Caco-2 (cell line): Measurements from ENCODE around the gene ALG5. TPM values are rescaled to one million over a fixed set of nuclear protein-coding genes. Genes with fewer than 3 reads are reported as not detected.

Experiments used
- BruUV-seq: library from RNA; stranded (reverse); fragments of 400-500 nt; replicated peaks from 2 replicates; lab custom pipeline; 2021; lab: Mats Ljungman, UMichigan
- CTCF ChIA-PET: fragments of 300-600 bp; sonication (Branson Sonifier 250); formaldehyde crosslinking; loops from one replicate; lab custom pipeline; 2022; ENCODE audit warnings: antibody characterized with exemption; lab: Charles Lee
- POLR2A ChIA-PET: fragments of 300-600 bp; sonication (Branson Sonifier 250); formaldehyde crosslinking; loops from one replicate; lab custom pipeline; 2022; ENCODE audit warnings: antibody characterized with exemption; lab: Charles Lee
- DNase-seq, 2 experiments: peaks; one replicate each; pipeline versions ENCODE4 v3.0.0 to v3.0.0-alpha.2; 2020 to 2022
- H3K27me3 ChIP-seq: replicated peaks from 2 replicates; pipeline ENCODE4 v1.6.0; 2011; ENCODE audit warnings: low read length; ENCODE audit not compliant: control insufficient read depth, insufficient read depth
- H3K36me3 ChIP-seq: 2 replicates; pipeline ENCODE4 v1.5.1; 2011; ENCODE audit warnings: low read length; ENCODE audit not compliant: control insufficient read depth, insufficient read depth
- H3K4me1 ChIP-seq: fragments of 250-450 bp; sonication (Bioruptor Pico); 2 replicates; pipeline ENCODE4 v1.5.1; 2020; ENCODE audit warnings: mild to moderate bottlenecking
- H3K4me3 ChIP-seq: 2 replicates; pipeline ENCODE4 v1.5.1; 2011; ENCODE audit warnings: low read depth, mild to moderate bottlenecking, control low read depth, low read length
- H3K9me3 ChIP-seq: fragments of 250-450 bp; sonication (Bioruptor Pico); 2 replicates; pipeline ENCODE4 v1.5.1; 2020; ENCODE audit warnings: mild to moderate bottlenecking, moderate library complexity
- H3K27ac Mint-ChIP-seq: one replicate; pipeline ENCODE4 v1.8.0; 2022; ENCODE audit warnings: mixed read lengths; ENCODE audit not compliant: unreplicated experiment
- H3K27me3 Mint-ChIP-seq: one replicate; pipeline ENCODE4 v1.8.0; 2022; ENCODE audit warnings: mixed read lengths; ENCODE audit not compliant: insufficient read depth, unreplicated experiment
- H3K36me3 Mint-ChIP-seq: one replicate; pipeline ENCODE4 v1.8.0; 2022; ENCODE audit warnings: mild to moderate bottlenecking, mixed read lengths; ENCODE audit not compliant: insufficient read depth, unreplicated experiment
- H3K4me1 Mint-ChIP-seq: one replicate; pipeline ENCODE4 v1.8.0; 2022; ENCODE audit warnings: low read depth, mixed read lengths; ENCODE audit not compliant: unreplicated experiment
- H3K4me3 Mint-ChIP-seq: one replicate; pipeline ENCODE4 v1.8.0; 2022; ENCODE audit warnings: mild to moderate bottlenecking, moderate library complexity, mixed read lengths; ENCODE audit not compliant: unreplicated experiment
- H3K9me3 Mint-ChIP-seq: one replicate; pipeline ENCODE4 v1.8.0; 2022; ENCODE audit warnings: mixed read lengths; ENCODE audit not compliant: unreplicated experiment
- intact Hi-C: fragments of 100-400 bp; cut with micrococcal nuclease; formaldehyde crosslinking; loops from one replicate; pipeline ENCODE4 v1.10.0; 2022; ENCODE audit not compliant: unreplicated experiment
- total RNA-seq: library from RNA; stranded (reverse); gene quantifications from 2 replicates; pipeline ENCODE4 v1.2.3, GENCODE V29; 2022
- TF ChIP-seq, protein P1 (sequence below), 2 experiments: fragments of 200-600 bp in 1 of 2; IDR thresholded peaks; 1 replicate in 1 of 2; 2 replicates in 1 of 2; pipeline versions ENCODE4 v1.5.1 to v1.8.0; 2011 to 2022; ENCODE audit warnings: antibody characterized with exemption in 1 of 2, control low read depth in 1 of 2, inconsistent platforms in 1 of 2, low read depth in 1 of 2, low read length in 1 of 2, mild to moderate bottlenecking in 1 of 2, moderate library complexity in 1 of 2; ENCODE audit not compliant: insufficient read depth in 1 of 2, severe bottlenecking in 1 of 2, unreplicated experiment in 1 of 2

ALG5 gene
- total RNA-seq, 1 experiment from 2014 or later = 62.0 TPM

DNA sequence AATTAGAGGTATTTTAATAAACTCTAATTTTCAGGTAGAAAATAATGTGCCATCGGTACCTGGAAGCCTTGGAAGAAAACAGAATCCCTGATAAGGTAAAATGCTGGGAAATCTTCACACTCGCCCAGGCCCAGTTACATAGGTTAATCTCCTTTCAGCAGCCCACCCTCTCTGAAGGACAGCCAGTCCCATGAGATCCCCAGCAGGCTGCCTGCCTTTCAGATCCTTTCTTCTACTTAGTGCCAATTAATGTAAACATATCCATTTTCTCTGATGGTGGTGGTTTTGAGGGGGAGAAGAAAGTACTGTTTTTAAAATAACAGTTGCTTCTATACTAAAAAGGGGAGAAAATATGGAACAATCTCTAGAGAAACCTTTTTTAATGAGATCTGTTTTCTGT lies 91.3 kb downstream of the ALG5 start:
- Histone ChIP-seq H3K36me3 (no peaks in the 10 kb centered on the region), H3K27me3 (no peaks in the 10 kb centered on the region), H3K4me3 (no peak overlapping the region), H3K4me1 (no peaks in the 10 kb centered on the region), H3K9me3 (no peaks in the 10 kb centered on the region)
- no peaks in the 10 kb centered on the region for H3K36me3 Mint-ChIP-seq
- H3K4me1 Mint-ChIP-seq = no peaks in the 10 kb centered on the region
- peaks cover 2% of the 10 kb centered on the region for H3K27me3 Mint-ChIP-seq
- H3K9me3 Mint-ChIP-seq = no peaks in the 10 kb centered on the region
- ChIA-PET POLR2A (no interaction called here), CTCF (no interaction called here)
- intact Hi-C loops = no loop called here
- no peak overlapping the region for H3K27ac Mint-ChIP-seq
- DNase-seq = no peak
- H3K4me3 Mint-ChIP-seq = no peak overlapping the region
- TF ChIP-seq, protein P1, sequence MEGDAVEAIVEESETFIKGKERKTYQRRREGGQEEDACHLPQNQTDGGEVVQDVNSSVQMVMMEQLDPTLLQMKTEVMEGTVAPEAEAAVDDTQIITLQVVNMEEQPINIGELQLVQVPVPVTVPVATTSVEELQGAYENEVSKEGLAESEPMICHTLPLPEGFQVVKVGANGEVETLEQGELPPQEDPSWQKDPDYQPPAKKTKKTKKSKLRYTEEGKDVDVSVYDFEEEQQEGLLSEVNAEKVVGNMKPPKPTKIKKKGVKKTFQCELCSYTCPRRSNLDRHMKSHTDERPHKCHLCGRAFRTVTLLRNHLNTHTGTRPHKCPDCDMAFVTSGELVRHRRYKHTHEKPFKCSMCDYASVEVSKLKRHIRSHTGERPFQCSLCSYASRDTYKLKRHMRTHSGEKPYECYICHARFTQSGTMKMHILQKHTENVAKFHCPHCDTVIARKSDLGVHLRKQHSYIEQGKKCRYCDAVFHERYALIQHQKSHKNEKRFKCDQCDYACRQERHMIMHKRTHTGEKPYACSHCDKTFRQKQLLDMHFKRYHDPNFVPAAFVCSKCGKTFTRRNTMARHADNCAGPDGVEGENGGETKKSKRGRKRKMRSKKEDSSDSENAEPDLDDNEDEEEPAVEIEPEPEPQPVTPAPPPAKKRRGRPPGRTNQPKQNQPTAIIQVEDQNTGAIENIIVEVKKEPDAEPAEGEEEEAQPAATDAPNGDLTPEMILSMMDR (IDR thresholded peaks at IDR 0.05; ENCODE audit: insufficient read depth in 1 of 2, low read depth in 1 of 2, low read length in 1 of 2, severe bottlenecking in 1 of 2, unreplicated experiment in 1 of 2) = no peak
- no TSS peak for BruUV-seq

DNA sequence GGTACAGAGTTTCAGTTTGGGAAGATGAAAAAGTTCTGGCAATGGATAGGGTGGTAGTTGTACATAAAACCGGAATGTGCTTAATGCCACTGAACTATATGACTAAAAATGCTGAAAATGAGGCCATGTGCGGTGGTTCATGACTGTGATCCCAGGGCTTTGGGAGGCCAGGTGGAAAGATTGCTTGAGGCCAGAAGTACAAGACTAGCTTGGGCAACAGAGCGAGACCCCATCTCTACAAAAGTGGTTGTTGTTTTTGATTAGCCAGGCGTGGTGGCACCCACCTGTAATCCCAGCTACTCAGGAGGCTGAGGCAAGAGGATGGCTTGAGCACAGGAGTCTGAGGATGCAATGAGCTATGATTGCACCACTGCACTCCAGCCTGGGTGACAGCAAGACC lies 91.9 kb downstream of the ALG5 start:
- H3K27ac Mint-ChIP-seq = no peak overlapping the region
- Histone ChIP-seq H3K27me3 (no peaks in the 10 kb centered on the region), H3K9me3 (no peaks in the 10 kb centered on the region), H3K36me3 (no peaks in the 10 kb centered on the region), H3K4me3 (no peak overlapping the region), H3K4me1 (no peaks in the 10 kb centered on the region)
- TF ChIP-seq, protein P1 (IDR thresholded peaks at IDR 0.05; ENCODE audit: insufficient read depth in 1 of 2, low read depth in 1 of 2, low read length in 1 of 2, severe bottlenecking in 1 of 2, unreplicated experiment in 1 of 2) = no peak
- intact Hi-C loops = no loop called here
- ChIA-PET CTCF (no interaction called here), POLR2A (no interaction called here)
- no peak overlapping the region for H3K4me3 Mint-ChIP-seq
- H3K9me3 Mint-ChIP-seq = no peaks in the 10 kb centered on the region
- DNase-seq = no peak
- H3K4me1 Mint-ChIP-seq = no peaks in the 10 kb centered on the region
- H3K27me3 Mint-ChIP-seq = peaks cover 2% of the 10 kb centered on the region
- no TSS peak for BruUV-seq
- no peaks in the 10 kb centered on the region for H3K36me3 Mint-ChIP-seq

DNA sequence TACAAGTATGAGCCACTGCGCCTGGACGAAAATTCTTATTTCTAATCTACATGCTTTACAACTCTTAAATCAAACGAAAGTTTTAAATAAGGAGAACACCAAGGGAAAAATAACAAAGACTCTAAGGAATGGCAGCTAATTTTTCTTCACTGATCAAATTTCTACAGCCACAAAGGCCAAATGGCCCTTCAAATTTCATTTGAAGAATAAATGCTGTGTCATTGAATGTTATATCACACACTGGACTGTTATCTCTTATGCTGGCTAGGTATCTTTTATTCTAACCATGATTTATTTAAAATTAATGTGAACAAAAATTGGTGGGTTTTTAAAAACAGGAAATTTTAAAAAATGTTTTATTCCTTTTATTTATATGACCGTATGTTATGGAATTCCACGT lies 93.2 kb downstream of the ALG5 start:
- Mint-ChIP-seq H3K27me3 (peaks cover 2% of the 10 kb centered on the region), H3K9me3 (no peaks in the 10 kb centered on the region), H3K4me1 (no peaks in the 10 kb centered on the region), H3K4me3 (no peak overlapping the region), H3K27ac (no peak overlapping the region), H3K36me3 (no peaks in the 10 kb centered on the region)
- no peak overlapping the region for H3K4me3 ChIP-seq
- no peaks in the 10 kb centered on the region for H3K27me3 ChIP-seq
- TF ChIP-seq, protein P1 (IDR thresholded peaks at IDR 0.05; ENCODE audit: insufficient read depth in 1 of 2, low read depth in 1 of 2, low read length in 1 of 2, severe bottlenecking in 1 of 2, unreplicated experiment in 1 of 2) = no peak
- no peaks in the 10 kb centered on the region for H3K36me3 ChIP-seq
- H3K4me1 ChIP-seq = no peaks in the 10 kb centered on the region
- H3K9me3 ChIP-seq = no peaks in the 10 kb centered on the region
- CTCF ChIA-PET = no interaction called here
- BruUV-seq = no TSS peak
- intact Hi-C loops = no loop called here
- POLR2A ChIA-PET = no interaction called here
- no peak for DNase-seq
